GM19099 (cell line): ENCODE measurements around the gene TMEM51.

ENCODE experiments used
- POLR2A ChIP-seq: IDR thresholded peaks from 3 replicates; pipeline ENCODE4 v1.6.1; 2011; ENCODE audit warnings: low read depth; ENCODE audit not compliant: insufficient read length; ENCODE audit errors: extremely low read depth

TMEM51 gene

DNA sequence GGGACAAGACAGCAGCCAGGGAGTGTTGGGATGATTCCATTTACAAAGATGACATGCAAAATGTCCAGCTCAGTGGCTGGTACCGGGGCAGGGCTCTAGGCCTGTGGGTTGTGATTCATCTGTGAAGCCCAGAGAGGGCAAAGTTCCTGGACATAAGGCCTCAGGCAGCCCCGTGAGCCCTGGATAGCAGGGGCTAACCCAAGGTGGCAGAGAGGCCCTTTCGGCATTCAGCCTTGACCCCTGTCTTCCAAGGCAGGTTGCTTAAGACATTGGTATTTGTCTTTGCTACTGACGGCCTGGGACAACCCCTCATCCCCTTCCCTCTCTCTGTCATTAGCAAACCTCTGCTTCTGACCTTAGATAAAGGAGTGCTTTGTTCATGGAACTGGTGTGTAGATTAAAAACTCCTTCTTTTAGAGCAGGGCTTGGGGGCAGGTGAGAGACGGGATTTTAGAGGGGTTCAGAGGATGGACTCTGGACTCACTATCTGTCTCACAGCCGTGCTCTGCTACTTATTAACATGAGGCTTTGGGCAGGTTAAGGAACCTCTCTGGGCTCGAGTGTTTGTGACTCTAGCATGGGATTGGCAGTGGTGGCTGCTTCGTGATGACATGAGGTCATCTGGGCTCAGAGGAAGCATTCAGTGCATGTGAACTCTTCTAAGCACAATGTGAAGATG, 36.3 kb downstream of the TMEM51 start:
- no peak for TF ChIP-seq POLR2A

- TF ChIP-seq POLR2A, result no peak
Measured at GRCh38 chr1:15191267-15191666, 37.7 kb downstream of the TMEM51 start.

GRCh38 chr1:15191770-15192169, 38.2 kb downstream of the TMEM51 start:
- TF ChIP-seq POLR2A, result no peak

- TF ChIP-seq POLR2A, result no peak
Measured at GRCh38 chr1:15192916-15193550, 39.5 kb downstream of the TMEM51 start.

DNA sequence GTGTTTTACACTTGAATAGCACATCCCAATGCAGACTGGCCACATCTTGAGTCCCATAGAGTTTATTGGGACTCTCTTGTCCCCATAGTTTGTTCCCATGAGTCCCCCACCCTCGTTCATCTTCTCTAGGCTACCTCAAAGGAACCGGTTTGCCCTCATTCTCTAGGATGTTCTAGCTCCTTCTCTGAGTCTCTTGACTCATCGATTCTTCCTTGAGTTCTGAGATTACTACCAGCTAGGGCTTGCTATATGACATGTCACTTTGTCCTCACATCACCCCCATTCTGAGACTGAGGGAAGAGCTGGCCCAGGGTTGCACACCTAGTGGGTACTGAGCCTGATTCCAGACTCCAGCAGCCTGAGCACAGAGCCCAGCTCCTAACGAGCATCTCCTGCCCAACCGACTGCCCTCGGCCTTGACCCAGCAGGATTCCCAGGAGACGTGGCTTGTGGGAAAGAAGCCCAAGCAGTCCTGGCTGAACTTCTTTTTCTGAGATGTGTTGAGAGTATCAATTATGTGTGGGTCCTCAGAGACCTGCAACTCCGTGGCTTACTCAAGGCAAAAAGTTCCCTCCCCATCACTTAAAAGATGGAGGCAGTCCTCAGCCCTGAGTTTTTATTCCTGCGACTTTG, 42.0 kb downstream of the TMEM51 start:
- no peak for TF ChIP-seq POLR2A

- no peak for TF ChIP-seq POLR2A
Measured at GRCh38 chr1:15196069-15196468, 42.5 kb downstream of the TMEM51 start.

DNA sequence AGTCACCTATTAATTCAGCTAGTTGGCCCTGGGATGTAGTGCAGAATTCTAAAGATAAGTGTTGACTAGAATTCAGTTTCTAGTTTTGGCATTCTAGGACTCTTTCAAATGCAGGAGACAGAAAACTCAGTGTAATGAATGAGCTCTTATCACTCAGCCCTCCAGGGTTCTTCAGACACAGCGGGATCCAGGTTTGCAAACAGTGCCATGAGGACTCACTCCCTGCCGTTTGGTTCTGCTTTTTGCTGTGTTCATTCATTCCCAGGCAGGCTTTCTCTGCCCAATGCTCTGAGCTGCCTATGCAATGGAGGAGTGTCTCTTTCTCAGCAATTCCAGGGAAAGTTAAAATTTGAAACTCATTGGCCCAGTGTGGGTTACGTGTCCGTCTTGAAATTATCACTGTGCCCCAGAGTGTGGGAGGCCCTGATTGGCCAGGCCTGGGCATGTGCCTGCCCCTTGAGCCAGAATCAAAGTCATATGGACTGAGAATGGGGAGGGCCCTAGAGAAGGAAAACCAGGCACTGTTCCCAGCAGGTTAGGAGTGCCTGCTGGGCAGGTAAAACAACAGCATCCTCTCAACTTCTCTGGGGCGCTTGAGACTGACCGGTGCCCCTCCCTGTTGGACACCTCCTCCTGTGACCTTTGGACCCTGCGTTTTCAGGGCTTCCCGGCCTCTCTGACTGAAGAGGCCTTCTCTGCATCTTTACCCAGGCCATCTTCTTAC, 43.4 kb downstream of the TMEM51 start:
- no peak for TF ChIP-seq POLR2A

DNA sequence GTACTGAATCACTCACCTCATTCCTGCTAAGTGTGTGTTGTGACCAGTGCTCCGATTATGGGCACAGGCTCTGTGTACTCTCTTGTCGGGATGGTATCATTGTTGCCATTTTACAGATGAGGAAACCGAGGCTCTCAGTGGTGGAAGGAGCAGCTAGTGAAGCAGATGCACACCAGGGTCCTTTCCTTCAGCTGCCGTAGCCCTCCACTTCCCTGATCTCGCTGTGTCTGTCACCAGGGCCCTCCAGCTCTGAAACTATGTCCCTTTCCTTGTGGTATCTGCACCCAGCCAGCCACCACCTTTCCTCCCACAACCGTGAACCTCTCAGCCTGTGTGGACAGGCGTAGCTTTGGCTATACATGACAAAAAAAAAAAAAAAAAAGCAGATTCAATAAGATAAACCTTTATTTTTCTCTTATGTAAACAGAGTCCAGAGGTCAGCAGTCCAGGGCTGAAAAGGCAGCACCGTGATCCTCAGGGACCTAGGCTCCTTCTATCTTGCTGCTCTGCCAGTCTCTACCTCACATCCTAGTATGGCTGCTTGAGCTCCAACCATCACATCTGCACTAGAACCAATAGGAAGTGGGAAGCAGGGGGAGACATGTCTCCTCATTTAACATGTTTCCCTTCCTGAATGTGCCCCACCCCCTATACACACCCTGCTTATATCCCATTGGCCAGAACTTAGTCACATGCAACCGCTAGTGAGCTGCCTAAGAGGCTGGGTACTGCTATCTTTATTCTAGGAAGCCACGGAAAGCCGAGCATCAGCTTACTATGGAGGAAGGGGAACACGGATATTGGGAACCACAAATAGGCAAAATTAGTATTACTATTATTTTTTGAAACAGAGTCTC, 44.3 kb downstream of the TMEM51 start:
- no peak for TF ChIP-seq POLR2A

DNA sequence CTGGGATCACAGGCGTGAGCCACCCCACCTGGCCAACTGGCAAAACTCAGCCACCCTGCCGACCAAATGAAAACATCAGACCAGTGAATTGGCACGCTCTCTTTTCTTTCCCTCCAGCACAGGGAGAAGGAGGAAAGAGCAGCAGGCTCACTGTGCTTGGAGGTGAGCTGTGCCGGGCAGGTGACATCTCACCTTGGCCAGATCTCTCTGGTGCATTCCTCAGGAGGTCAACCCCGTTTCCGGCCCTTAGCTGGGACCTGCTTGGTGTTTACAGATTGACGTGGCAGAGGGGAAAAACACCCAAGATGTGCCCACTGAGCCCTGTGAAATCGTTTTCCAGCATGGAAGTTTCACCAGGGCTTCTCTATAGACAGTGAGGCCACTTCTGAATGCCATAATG, 45.1 kb downstream of the TMEM51 start:
- no peak for TF ChIP-seq POLR2A

DNA sequence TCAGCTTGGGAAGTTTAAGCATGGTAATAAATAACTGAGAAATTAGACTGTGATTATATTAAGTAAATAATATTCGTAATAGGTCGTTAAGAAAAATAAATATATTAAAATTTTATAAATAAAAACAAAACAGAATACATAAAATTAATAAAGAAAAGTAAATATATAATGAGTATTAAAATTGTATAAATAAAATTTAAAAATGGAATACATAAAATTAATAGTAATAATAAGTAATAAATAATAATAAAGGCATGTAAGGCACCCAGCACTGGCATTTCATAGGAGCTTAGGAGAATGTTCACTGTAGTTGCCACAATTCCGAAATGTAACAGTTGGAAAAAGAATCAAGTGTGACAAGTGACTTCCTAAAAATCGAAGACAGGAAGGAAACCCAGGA, 47.7 kb downstream of the TMEM51 start:
- TF ChIP-seq POLR2A, result no peak

GRCh38 chr1:15201849-15202551, 48.5 kb downstream of the TMEM51 start:
- no peak for TF ChIP-seq POLR2A

DNA sequence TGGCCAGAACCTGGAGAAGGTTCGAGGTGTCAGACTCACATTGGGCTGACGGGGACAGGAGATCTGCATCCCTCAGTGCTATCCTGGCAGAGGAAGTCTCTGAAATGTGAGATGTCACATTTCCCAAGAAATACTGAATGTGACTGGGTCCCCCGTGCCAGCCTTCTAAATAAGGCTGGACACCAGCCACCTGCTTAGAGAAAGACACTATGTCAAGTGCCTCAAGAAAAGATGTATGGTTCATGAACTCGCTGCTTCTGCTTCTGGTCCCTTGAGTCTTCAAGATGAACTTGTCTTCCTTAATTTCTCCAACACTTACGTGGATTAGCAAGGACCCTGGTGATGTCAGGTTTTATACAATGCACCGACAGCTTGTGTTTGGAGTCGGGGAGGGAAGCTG, 51.4 kb downstream of the TMEM51 start:
- no peak for TF ChIP-seq POLR2A

GRCh38 chr1:15205586-15206346, 52.2 kb downstream of the TMEM51 start:
- TF ChIP-seq POLR2A, result no peak
